ENCODE data around the gene DRC7. TPM values are rescaled to one million over a fixed set of nuclear protein-coding genes. Genes with fewer than 3 reads are reported as not detected.

The DRC7 gene
- polyA plus RNA-seq, 4 donors: 0.37 TPM; not detected in 3

DNA sequence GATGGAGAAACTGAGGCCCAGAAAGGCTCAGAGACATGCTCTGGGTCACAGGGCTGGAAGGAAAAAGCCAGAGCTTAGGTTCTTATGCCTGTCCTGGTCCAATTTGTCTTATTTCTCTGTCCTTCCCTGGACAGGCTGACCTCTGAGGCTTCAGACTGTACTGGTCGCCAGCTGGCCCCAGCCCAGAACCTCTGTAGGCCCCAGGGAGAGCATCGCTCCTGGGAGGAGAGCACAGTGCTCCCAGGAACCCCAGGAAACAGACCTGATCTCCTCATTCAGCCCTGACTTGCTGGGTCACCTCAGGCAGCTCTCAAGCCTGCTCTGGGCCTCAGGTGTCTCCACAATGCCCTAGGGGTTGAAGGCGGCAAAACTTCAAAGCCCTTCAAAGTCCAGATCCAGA is 4.9 kb downstream of the DRC7 start:
- peaks cover 0 to under 1% (median 0%) of the 10 kb centered on the region in 3 donors for H3K36me3 ChIP-seq (ENCODE audit: control insufficient read depth in 3 of 3, insufficient read depth in 2 of 3, low read depth in 1 of 3, low read length in 3 of 3)
- no peak overlapping the region for H3K4me3 ChIP-seq (ENCODE audit: low read depth in 1 of 3, low read length in 3 of 3)
- H3K4me1 ChIP-seq (ENCODE audit: control insufficient read depth in 3 of 3, insufficient read depth in 2 of 3, low read depth in 1 of 3, low read length in 2 of 3): peaks cover 0 to 29% (median 0%) of the 10 kb centered on the region in 3 donors
- no peak overlapping the region for H3K27ac ChIP-seq (ENCODE audit: low read depth in 1 of 3, low read length in 2 of 3)
- H3K27me3 ChIP-seq (ENCODE audit: control insufficient read depth in 3 of 3, insufficient read depth in 3 of 3, low read length in 3 of 3): no peaks in the 10 kb centered on the region
- 71 to 87% (median 86%) methylated on average over 3 of the region's 3 CpGs for WGBS, 3 donors
- no peak for DNase-seq
- H3K9me3 ChIP-seq (ENCODE audit: control insufficient read depth in 2 of 2, insufficient read depth in 1 of 2, low read depth in 1 of 2, low read length in 1 of 2): no peaks in the 10 kb centered on the region
- no peak for FAIRE-seq

DNA sequence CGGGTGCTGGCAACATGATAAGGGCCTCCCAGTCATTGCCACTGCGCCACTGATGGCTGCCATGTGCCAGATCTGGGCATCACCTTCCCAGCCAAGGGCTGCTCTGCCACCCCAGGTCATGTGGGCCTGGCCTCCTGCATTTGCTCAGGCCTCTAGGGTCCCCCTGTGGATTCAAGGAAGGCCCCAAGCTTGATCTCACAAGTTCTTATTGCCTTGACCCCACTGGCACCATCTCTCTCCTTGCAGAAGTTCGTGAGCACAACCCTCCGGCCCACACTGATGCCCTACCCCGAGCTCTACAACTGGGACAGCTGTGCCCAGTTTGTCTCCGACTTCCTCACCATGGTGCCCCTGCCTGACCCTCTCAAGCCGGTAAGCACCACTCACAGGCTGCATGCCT is 5.3 kb downstream of the DRC7 start:
- FAIRE-seq: no peak
- no peak for DNase-seq

DNA sequence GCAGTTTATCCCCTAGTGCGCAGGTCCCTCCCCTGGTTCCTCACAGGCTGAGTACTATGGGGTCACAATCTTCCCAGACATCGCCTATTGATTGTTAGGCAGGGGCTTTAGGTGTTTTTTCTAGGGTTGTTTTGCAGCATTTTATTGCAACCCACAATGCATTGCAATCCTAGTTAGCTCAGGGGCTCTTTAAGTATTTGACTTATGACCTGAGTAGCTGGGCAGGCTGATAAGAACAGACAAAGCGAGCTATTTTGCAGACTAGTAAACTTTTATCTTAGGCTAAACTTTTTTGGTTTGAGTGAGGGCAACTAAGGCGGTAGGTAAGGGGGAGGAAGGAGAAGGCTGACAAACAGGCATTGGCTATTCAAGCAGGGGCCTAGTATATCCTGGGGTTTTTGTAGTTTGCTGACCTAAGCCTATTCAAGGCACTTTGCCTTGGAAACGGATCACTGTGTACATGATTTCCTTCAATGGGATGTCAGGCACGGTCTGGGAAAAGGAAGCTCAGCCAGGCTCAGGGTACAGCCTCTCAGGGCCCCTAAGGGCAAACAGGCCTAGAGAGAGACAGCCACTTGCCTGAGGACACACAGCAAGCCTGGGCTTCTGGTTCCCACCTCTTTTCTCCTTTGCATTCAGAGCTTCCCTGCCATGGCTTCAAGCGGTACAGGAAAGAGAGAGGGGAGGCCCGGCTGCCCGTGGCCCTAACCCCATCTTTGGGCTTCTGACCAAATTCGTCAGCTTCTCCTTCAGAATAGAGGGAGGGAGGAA is 6.4 kb downstream of the DRC7 start:
- H3K4me1 ChIP-seq (ENCODE audit: control insufficient read depth in 3 of 3, insufficient read depth in 2 of 3, low read depth in 1 of 3, low read length in 2 of 3): peaks cover 0 to 35% (median 0%) of the 10 kb centered on the region in 3 donors
- peak overlapping the region in 1 of 3 donors; percentile 61 for H3K27ac ChIP-seq (ENCODE audit: low read depth in 1 of 3, low read length in 2 of 3)
- FAIRE-seq (no peak), DNase-seq (peak in 1 of 2 donors; percentile 62)
- no peaks in the 10 kb centered on the region for H3K27me3 ChIP-seq (ENCODE audit: control insufficient read depth in 3 of 3, insufficient read depth in 3 of 3, low read length in 3 of 3)
- 27 to 57% (median 44%) methylated on average over 10 of the region's 10 CpGs for WGBS, 3 donors
- H3K9me3 ChIP-seq (ENCODE audit: control insufficient read depth in 2 of 2, insufficient read depth in 1 of 2, low read depth in 1 of 2, low read length in 1 of 2): no peaks in the 10 kb centered on the region
- H3K4me3 ChIP-seq (ENCODE audit: low read depth in 1 of 3, low read length in 3 of 3): no peak overlapping the region
- peaks cover 0 to 2% (median 0%) of the 10 kb centered on the region in 3 donors for H3K36me3 ChIP-seq (ENCODE audit: control insufficient read depth in 3 of 3, insufficient read depth in 2 of 3, low read depth in 1 of 3, low read length in 3 of 3)

More for the DNA sequence above, 5.3 kb downstream of the DRC7 start:
- no peaks in the 10 kb centered on the region for H3K27me3 ChIP-seq (ENCODE audit: control insufficient read depth in 3 of 3, insufficient read depth in 3 of 3, low read length in 3 of 3)
- WGBS, 3 donors: 81 to 93% (median 83%) methylated on average over 7 of the region's 7 CpGs
- no peak overlapping the region for H3K4me3 ChIP-seq (ENCODE audit: low read depth in 1 of 3, low read length in 3 of 3)
- H3K36me3 ChIP-seq (ENCODE audit: control insufficient read depth in 3 of 3, insufficient read depth in 2 of 3, low read depth in 1 of 3, low read length in 3 of 3): peaks cover 0 to 2% (median 0%) of the 10 kb centered on the region in 3 donors
- H3K9me3 ChIP-seq (ENCODE audit: control insufficient read depth in 2 of 2, insufficient read depth in 1 of 2, low read depth in 1 of 2, low read length in 1 of 2): no peaks in the 10 kb centered on the region
- no peak overlapping the region for H3K27ac ChIP-seq (ENCODE audit: low read depth in 1 of 3, low read length in 2 of 3)
- peaks cover 0 to 33% (median 0%) of the 10 kb centered on the region in 3 donors for H3K4me1 ChIP-seq (ENCODE audit: control insufficient read depth in 3 of 3, insufficient read depth in 2 of 3, low read depth in 1 of 3, low read length in 2 of 3)

DNA sequence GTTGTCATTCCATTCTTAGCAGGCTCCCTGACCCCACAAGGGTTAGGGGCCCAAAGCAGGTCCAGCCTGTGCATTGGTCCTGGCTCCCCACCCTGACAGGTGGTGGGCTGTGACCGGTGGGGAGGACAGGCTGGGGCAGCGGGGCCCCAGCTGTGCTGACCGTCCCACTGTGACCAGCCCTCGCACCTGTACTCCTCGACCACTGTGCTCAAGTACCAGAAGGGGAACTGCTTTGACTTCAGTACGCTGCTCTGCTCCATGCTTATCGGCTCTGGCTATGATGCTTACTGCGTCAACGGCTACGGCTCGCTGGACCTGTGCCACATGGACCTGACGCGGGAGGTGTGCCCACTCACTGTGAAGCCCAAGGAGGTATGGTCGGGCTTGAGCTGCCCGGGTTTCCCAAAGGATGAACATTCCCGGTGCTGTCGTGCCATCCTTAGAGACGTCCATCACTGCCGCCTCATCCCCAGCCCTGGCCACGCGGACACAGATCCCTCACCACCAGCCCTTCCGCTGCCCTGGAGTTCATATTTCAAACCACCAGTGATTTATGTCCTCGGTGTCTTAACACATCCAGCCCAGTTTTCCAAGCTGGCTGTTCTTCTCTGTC is 7.3 kb downstream of the DRC7 start:
- FAIRE-seq (no peak), DNase-seq (no peak)
- peaks cover 0 to 2% (median 0%) of the 10 kb centered on the region in 3 donors for H3K36me3 ChIP-seq (ENCODE audit: control insufficient read depth in 3 of 3, insufficient read depth in 2 of 3, low read depth in 1 of 3, low read length in 3 of 3)

DNA sequence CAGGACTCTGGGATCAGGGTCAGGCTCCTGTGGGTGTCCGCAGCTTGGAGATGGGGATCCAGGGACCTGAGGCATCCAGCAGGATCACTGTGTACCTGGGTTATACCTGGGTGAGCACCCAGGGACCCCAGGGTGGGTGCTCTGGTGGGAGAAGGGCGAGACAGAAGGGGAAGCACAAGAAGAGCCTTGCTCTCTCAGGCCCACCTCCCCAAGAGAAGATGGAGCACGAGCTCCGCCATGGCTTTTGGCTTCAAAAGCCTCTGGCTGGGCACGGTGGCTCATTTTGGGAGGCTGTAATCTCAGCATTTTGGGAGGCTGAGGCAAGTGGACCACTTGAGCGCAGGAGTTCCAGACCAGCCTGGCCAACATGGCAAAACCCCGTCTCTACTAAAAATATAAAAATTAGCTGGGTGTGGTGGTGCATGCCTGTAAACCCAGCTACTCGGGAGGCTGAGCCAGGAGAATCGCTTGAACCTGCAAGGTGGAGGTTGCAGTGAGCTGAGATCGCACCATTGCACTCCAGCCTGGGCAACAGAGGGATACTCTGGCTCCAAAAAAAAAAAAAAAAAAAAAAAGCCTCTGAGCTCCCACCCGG is 8.9 kb downstream of the DRC7 start:
- H3K4me1 ChIP-seq (ENCODE audit: control insufficient read depth in 3 of 3, insufficient read depth in 2 of 3, low read depth in 1 of 3, low read length in 2 of 3): peaks cover 0 to 35% (median 0%) of the 10 kb centered on the region in 3 donors
- no peak overlapping the region for H3K27ac ChIP-seq (ENCODE audit: low read depth in 1 of 3, low read length in 2 of 3)
- 56 to 79% (median 63%) methylated on average over 11 of the region's 11 CpGs for WGBS, 3 donors
- H3K9me3 ChIP-seq (ENCODE audit: control insufficient read depth in 2 of 2, insufficient read depth in 1 of 2, low read depth in 1 of 2, low read length in 1 of 2): no peaks in the 10 kb centered on the region
- DNase-seq (no peak), FAIRE-seq (no peak)
- H3K4me3 ChIP-seq (ENCODE audit: low read depth in 1 of 3, low read length in 3 of 3): no peak overlapping the region
- no peaks in the 10 kb centered on the region for H3K27me3 ChIP-seq (ENCODE audit: control insufficient read depth in 3 of 3, insufficient read depth in 3 of 3, low read length in 3 of 3)
- H3K36me3 ChIP-seq (ENCODE audit: control insufficient read depth in 3 of 3, insufficient read depth in 2 of 3, low read depth in 1 of 3, low read length in 3 of 3): peaks cover 0 to 2% (median 0%) of the 10 kb centered on the region in 3 donors

More for the DNA sequence above, 7.3 kb downstream of the DRC7 start:
- Histone ChIP-seq H3K4me1 (ENCODE audit: control insufficient read depth in 3 of 3, insufficient read depth in 2 of 3, low read depth in 1 of 3, low read length in 2 of 3) (peaks cover 0 to 35% (median 0%) of the 10 kb centered on the region in 3 donors), H3K4me3 (ENCODE audit: low read depth in 1 of 3, low read length in 3 of 3) (no peak overlapping the region), H3K9me3 (ENCODE audit: control insufficient read depth in 2 of 2, insufficient read depth in 1 of 2, low read depth in 1 of 2, low read length in 1 of 2) (no peaks in the 10 kb centered on the region), H3K27me3 (ENCODE audit: control insufficient read depth in 3 of 3, insufficient read depth in 3 of 3, low read length in 3 of 3) (no peaks in the 10 kb centered on the region), H3K27ac (ENCODE audit: low read depth in 1 of 3, low read length in 2 of 3) (no peak overlapping the region)
- 80 to 92% (median 88%) methylated on average over 23 of the region's 23 CpGs for WGBS, 3 donors

DNA sequence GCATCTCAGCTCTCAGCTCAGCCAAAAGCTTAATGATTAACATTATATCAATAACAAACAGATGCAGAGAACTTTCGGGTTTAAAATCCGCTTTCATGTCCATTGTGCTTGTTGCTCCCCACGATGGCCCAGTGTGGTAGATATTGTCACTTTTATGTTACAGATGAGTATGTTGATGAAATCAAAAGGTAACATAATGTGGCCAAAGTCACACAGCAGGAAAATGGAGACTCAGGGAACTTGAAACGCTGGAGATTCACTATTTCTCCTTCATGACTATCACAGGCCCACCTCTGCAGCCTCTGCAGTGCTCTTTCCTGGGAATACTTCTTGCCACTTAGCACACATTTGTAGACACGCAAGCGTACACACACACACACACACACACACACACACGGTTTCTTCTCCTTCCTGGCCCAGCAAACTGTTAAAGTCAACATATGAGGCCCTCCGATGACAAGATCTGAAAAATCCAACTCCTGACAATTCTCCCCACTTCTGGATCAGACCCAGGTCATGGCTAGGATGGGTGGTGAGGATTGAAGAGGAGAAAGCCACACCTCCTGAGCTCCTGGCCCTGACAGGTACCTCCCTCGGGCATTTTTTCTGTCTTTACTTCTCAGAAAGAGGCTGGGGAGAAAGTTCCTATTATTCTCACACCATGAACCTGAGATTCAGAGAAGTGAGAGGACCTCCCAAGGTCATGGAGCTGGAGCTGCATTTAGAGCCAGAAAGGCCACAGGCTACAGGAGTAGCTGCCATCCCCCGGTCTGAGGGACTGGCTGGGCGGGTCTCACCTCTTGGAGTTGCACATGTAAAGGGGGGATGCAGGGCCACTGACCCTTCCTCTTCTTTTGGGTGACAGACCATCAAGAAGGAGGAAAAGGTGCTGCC is 9.7 kb downstream of the DRC7 start:
- H3K4me3 ChIP-seq (ENCODE audit: low read depth in 1 of 3, low read length in 3 of 3): no peak overlapping the region
- WGBS, 3 donors: 24 to 54% (median 37%) methylated on average over 11 of the region's 11 CpGs
- no peaks in the 10 kb centered on the region for H3K27me3 ChIP-seq (ENCODE audit: control insufficient read depth in 3 of 3, insufficient read depth in 3 of 3, low read length in 3 of 3)
- peaks cover 0 to 35% (median 0%) of the 10 kb centered on the region in 3 donors for H3K4me1 ChIP-seq (ENCODE audit: control insufficient read depth in 3 of 3, insufficient read depth in 2 of 3, low read depth in 1 of 3, low read length in 2 of 3)
- peak overlapping the region in 1 of 3 donors; percentile 33 for H3K27ac ChIP-seq (ENCODE audit: low read depth in 1 of 3, low read length in 2 of 3)
- no peaks in the 10 kb centered on the region for H3K9me3 ChIP-seq (ENCODE audit: control insufficient read depth in 2 of 2, insufficient read depth in 1 of 2, low read depth in 1 of 2, low read length in 1 of 2)
- peaks cover 0 to 2% (median 0%) of the 10 kb centered on the region in 3 donors for H3K36me3 ChIP-seq (ENCODE audit: control insufficient read depth in 3 of 3, insufficient read depth in 2 of 3, low read depth in 1 of 3, low read length in 3 of 3)
- no peak for FAIRE-seq
- peak in 1 of 2 donors; percentile 36 for DNase-seq

DNA sequence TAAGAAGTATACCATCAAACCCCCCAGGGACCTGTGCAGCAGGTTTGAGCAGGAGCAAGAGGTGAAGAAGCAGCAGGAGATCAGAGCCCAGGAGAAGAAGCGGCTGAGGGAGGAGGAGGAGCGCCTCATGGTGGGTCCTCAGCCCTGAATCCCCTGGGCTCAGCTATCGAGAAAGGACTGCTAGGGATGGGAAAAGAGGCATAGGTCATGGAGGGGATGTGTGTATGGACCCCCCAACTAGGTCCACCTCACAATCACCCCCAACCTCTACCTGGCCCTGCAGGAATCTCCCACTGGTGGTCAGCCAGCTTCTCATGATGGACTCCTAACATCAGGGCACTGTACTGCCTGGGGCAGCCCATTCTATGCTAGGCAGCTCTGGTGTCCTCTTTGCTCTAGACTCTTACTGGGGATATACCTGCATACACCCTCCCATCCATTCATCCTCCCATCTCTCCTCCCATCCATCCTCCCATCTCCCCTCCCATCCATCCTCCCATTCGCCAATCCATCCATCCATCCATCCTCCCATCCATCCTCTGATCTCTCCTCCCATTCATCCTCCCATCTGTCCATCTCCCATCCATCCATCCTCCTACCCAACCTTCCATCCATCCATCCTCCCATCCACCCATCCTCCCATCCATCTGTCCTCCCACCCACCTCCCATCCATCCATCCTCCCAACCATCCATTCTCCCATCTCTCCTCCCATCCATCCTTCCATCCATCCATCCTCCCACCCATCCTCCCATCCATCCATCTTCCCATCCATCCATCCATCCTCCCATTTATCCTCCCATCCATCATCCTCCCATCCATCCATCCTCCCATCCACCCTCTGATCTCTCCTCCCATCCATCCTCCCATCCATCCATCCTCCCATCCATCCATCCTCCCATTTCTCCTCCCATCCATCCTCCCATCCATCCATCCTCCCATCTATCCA is 10.6 kb downstream of the DRC7 start:
- WGBS, 3 donors: 80 to 92% (median 91%) methylated on average over 4 of the region's 4 CpGs
- Histone ChIP-seq H3K4me1 (ENCODE audit: control insufficient read depth in 3 of 3, insufficient read depth in 2 of 3, low read depth in 1 of 3, low read length in 2 of 3) (peaks cover 0 to 35% (median 0%) of the 10 kb centered on the region in 3 donors), H3K9me3 (ENCODE audit: control insufficient read depth in 2 of 2, insufficient read depth in 1 of 2, low read depth in 1 of 2, low read length in 1 of 2) (no peaks in the 10 kb centered on the region), H3K27ac (ENCODE audit: low read depth in 1 of 3, low read length in 2 of 3) (no peak overlapping the region), H3K36me3 (ENCODE audit: control insufficient read depth in 3 of 3, insufficient read depth in 2 of 3, low read depth in 1 of 3, low read length in 3 of 3) (peaks cover 0 to 2% (median 0%) of the 10 kb centered on the region in 3 donors), H3K27me3 (ENCODE audit: control insufficient read depth in 3 of 3, insufficient read depth in 3 of 3, low read length in 3 of 3) (no peaks in the 10 kb centered on the region), H3K4me3 (ENCODE audit: low read depth in 1 of 3, low read length in 3 of 3) (no peak overlapping the region)
- no peak for DNase-seq
- FAIRE-seq: no peak

Measured in small intestine (tissue), 7 donors.